ENCODE results near the gene CNTN5.

DNA sequence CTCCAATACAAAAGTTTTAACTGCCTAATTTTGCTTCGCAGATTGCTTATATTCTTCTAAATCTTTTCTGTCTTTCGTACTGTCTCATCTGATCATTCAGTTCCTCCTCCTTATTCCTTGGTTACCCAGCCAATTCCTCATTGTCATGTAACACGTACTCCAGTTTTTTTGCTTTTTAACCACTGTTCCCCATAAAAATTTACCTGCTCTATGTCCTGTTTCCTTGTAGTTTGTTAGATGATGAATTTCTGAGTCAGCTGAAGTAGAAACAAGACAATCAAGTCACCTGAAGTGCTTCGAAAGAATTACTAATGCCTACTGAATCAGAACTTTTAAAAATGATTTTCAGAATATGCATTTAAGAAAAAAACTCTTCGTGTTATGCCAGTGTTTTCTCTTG, 150.6 kb downstream of the CNTN5 start:
- TF ChIP-seq EZH2 (IDR thresholded peaks at IDR 0.05) (no peak), POLR2AphosphoS5 (IDR thresholded peaks at IDR 0.05; ENCODE audit: borderline replicate concordance, low read depth, low read length) (no peak)
